AG04449 (cell line): ENCODE measurements around the gene GTF2A1.

ENCODE experiments used
- CTCF ChIA-PET: fragments of 350-600 bp; formaldehyde crosslinking; extraction: SDS; loops from one replicate; lab custom pipeline; 2021; ENCODE audit warnings: antibody characterized with exemption; lab: Yijun Ruan, JAX
- POLR2A ChIA-PET: fragments of 400-600, 350-600 bp; formaldehyde crosslinking; extraction: SDS; loops from one replicate; lab custom pipeline; 2020; ENCODE audit warnings: antibody characterized with exemption, inconsistent platforms; lab: Yijun Ruan, JAX
- DNase-seq: peaks from one replicate; pipeline ENCODE4 v3.0.0-alpha.2; 2010; ENCODE audit warnings: low read depth, low spot score
- H3K4me3 ChIP-seq: 2 replicates; pipeline ENCODE4 v1.5.1; 2011; ENCODE audit warnings: low read depth, mild to moderate bottlenecking, control low read depth, low read length
- TF ChIP-seq, protein P1 (sequence below): IDR thresholded peaks from one replicate; pipeline ENCODE4 v1.5.1; 2011; ENCODE audit warnings: mild to moderate bottlenecking, moderate library complexity, low read length, control low read depth, inconsistent platforms; ENCODE audit not compliant: insufficient read depth; ENCODE audit errors: missing control alignments

GTF2A1 gene

GRCh38 chr14:81211844-81212243, 8.9 kb downstream of the GTF2A1 start:
- TF ChIP-seq, protein P1, sequence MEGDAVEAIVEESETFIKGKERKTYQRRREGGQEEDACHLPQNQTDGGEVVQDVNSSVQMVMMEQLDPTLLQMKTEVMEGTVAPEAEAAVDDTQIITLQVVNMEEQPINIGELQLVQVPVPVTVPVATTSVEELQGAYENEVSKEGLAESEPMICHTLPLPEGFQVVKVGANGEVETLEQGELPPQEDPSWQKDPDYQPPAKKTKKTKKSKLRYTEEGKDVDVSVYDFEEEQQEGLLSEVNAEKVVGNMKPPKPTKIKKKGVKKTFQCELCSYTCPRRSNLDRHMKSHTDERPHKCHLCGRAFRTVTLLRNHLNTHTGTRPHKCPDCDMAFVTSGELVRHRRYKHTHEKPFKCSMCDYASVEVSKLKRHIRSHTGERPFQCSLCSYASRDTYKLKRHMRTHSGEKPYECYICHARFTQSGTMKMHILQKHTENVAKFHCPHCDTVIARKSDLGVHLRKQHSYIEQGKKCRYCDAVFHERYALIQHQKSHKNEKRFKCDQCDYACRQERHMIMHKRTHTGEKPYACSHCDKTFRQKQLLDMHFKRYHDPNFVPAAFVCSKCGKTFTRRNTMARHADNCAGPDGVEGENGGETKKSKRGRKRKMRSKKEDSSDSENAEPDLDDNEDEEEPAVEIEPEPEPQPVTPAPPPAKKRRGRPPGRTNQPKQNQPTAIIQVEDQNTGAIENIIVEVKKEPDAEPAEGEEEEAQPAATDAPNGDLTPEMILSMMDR: peak; percentile 14
- no peak overlapping the region for H3K4me3 ChIP-seq
- ChIA-PET POLR2A (no interaction called here), CTCF (interaction anchor here (0.7 to 2.2 kb wide), 8 partner anchors 11 to 257 kb away, joined by 3 to 14 read pairs (median 4); partner anchors contain the start of gene TSHR)
- DNase-seq: no peak

DNA sequence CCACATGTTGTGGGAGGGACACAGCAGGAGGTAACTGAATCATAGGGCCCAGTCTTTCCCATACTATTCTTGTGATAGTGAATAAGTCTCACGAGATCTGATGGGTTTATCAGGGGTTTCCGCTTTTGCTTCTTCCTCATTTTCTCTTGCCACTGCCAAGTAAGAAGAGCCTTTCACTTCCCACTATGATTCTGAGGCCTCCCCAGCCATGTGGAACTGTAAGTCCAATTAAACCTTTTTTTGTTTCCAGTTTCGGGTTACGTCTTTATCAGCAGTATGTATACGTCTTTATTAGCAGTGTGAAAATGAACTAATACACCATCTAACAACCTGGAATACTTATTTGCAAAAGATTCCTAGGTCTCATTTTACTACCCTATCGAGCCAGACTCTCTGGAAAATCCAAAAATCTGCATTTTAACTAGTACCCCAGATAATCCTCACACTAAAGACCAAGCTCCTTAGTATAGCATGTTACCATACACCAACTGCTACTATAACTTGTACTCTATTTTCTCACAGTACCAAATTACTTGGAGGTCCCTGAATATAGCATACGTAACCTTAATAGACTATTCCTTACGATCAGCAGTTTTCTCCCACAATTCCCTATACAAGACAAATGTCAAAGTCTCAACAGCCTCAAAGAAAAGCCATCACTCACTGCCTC, 11.5 kb downstream of the GTF2A1 start:
- H3K4me3 ChIP-seq: no peak overlapping the region
- POLR2A ChIA-PET: interaction anchor here (1.1 to 1.6 kb wide), 2 partner anchors 10 kb away, joined by 3 read pairs; no protein-coding TSS in a partner anchor
- TF ChIP-seq, protein P1: no peak
- CTCF ChIA-PET: no interaction called here
- DNase-seq: no peak

- ChIA-PET CTCF (interaction anchor here (1.4 kb wide), 1 partner anchor 37 kb away, joined by 3 read pairs; no protein-coding TSS in a partner anchor), POLR2A (interaction anchor here (1.6 kb wide), 1 partner anchor 10 kb away, joined by 3 read pairs; no protein-coding TSS in a partner anchor)
- TF ChIP-seq, protein P1: no peak
- no peak overlapping the region for H3K4me3 ChIP-seq
- DNase-seq: no peak
These were observed 12.3 kb downstream of the GTF2A1 start for GRCh38 chr14:81208489-81208888.

DNA sequence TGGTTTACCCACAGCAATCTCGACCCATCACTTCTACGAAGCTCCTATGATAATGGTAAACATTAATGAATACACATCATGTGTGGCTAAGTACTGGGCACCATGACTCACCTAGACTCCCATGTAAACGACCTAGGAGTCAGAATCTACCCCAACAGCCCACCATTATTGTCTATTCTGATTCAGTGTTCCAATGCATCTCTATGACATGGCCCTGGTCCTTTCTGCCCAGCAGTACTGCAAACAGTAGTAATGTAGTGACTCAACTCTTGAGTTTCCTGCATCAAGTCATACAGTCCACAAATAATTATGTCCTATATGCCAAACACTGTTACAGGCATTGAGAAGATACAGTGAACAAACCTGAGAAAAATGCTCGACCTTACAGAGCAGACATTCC, 14.6 kb downstream of the GTF2A1 start:
- TF ChIP-seq, protein P1: no peak
- no peak overlapping the region for H3K4me3 ChIP-seq
- DNase-seq: no peak
- CTCF ChIA-PET: no interaction called here
- POLR2A ChIA-PET: no interaction called here

DNA sequence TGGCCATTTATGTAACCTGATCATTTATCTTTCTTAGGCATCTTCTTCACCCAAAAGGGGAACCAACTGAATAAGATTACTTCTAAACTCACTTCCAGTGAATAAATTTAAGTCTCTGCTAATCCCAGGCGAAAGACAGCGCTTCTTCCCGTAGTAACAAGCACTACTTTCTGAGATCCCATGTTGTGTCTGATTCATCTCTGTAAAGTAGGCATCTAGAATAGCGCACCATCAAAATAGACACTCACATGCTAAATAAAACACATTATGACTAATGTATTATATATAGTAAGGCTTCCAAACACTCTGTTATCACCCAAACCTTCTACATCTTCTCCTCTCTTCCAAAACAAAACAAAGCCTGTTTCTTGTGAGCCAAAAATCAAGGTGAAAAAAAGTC, 15.1 kb downstream of the GTF2A1 start:
- ChIA-PET POLR2A (no interaction called here), CTCF (no interaction called here)
- no peak for DNase-seq
- no peak overlapping the region for H3K4me3 ChIP-seq
- TF ChIP-seq, protein P1: no peak

- H3K4me3 ChIP-seq: no peak overlapping the region
- ChIA-PET CTCF (interaction anchor here (0.7 kb wide), 1 partner anchor 301 kb away, joined by 3 read pairs; no protein-coding TSS in a partner anchor), POLR2A (no interaction called here)
- no peak for DNase-seq
- TF ChIP-seq, protein P1: no peak
These were observed 20.7 kb downstream of the GTF2A1 start for GRCh38 chr14:81200054-81200453.
